Right cardiac atrium (tissue), 5 donors: Measurements from ENCODE around the gene PCNT. TPM values are rescaled to one million over a fixed set of nuclear protein-coding genes. Genes with fewer than 3 reads are reported as not detected.

Experiments used
- ATAC-seq, 2 donors: fragments of 200-7000 bp; cut with Tn5 transposase; one replicate each; pipeline versions ENCODE4 v1.8.0 to v1.9.1; 2020; ENCODE audit warnings: moderate library complexity in 2 of 2, mild to moderate bottlenecking in 1 of 2
- DNase-seq, 3 donors: peaks; one replicate each; pipeline ENCODE4 v3.0.0-alpha.2; 2020
- H3K27ac ChIP-seq: one replicate; pipeline ENCODE4 v1.5.1; 2013; ENCODE audit warnings: mild to moderate bottlenecking, low read length, control low read depth, moderate library complexity
- H3K27me3 ChIP-seq: one replicate; pipeline ENCODE4 v1.6.1; 2013; ENCODE audit not compliant: control insufficient read depth, insufficient read depth
- H3K4me1 ChIP-seq: one replicate; pipeline ENCODE4 v1.6.1; 2013; ENCODE audit warnings: low read length; ENCODE audit not compliant: control insufficient read depth, insufficient read depth
- H3K4me3 ChIP-seq: one replicate; pipeline ENCODE4 v1.5.1; 2013; ENCODE audit warnings: low read length, control low read depth
- H3K9me3 ChIP-seq: one replicate; pipeline ENCODE4 v1.6.1; 2013; ENCODE audit warnings: low read length; ENCODE audit not compliant: control insufficient read depth
- WGBS: extraction: QIAGEN DNeasy Blood & Tissue Kit; methylation state at CpG from one replicate; pipeline ENCODE4 v1.1.7; 2013; 5-methylcytosine and 5-hydroxymethylcytosine counted together
- intact Hi-C, 4 donors: fragments of 100-400 bp; cut with DNase I; formaldehyde crosslinking; loops; one replicate each; pipeline versions ENCODE4 v1.11.0 to v1.14.0; 2022 to 2023
- polyA plus RNA-seq: library from polyadenylated mRNA; stranded (reverse); fragments of 200-250 nt; gene quantifications from one replicate; pipeline ENCODE4 v1.2.3, GENCODE V29; 2013
- total RNA-seq, 4 donors: library from RNA; stranded (reverse); fragmentation: NEBNext Ultra II Directional; extraction: Animal tissue kit (Norgen Biotek cat#: 25700); gene quantifications; one replicate each; pipeline ENCODE4 v1.2.1, GENCODE V29; 2021
- donor health status: healthy with polysubstance abuse.
- donor health status: DM: no; HTN: yes; CAD: no.
- donor health status: DM: no; HTN: no; CAD: no.
- donor health status: DM: no; HTN: yes; CAD: no; lungs with severe emphysema.
- donor health status: DM: yes; HTN: yes; CAD: no.

Gene PCNT
- total and polyA plus RNA-seq, 5 donors = 20.8 to 29.6 (median 27.6) TPM

DNA sequence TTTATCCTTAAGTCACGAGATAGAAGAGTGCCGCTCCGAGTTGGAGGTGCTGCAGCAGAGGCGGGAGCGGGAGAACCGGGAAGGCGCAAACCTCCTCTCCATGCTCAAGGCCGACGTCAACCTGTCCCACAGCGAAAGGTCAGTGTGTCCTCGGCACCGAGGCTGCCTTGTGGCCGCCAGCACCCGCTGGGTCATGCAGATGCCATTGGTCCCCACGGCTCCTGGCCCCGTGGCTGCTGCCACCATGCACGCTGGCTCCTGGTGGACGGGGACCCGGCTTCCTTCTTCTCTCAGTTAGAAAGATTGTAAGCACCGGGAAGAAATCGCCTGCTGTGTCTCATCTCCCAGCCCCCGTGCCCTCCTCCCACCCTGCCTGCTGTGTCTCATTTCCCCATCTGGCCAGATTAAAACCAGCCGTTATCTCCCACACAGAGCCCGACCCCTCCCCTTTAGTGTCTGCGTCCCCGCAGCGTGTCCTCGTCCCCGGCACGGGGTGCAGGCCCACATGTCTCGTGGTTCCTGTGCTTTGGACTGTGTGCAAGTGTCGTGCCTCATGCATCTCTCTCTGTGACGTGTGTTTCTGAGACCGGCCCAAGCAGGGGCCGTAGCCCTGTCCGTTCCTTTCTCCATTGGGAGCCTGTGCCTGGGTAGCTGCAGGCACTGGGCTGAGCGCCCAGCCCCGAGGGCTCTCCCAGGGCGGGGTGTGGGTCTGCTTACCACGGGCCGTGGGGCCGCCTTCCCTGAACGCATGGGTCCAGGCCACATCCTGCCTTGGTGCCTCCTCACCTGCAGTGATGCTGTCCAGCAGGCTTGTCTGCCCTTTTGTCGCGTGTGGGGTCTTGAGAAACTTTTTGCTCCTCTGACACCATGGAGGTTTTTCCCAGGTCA, 62.1 kb downstream of the PCNT start:
- 84% methylated on average over 45 of the region's 45 CpGs for WGBS

DNA sequence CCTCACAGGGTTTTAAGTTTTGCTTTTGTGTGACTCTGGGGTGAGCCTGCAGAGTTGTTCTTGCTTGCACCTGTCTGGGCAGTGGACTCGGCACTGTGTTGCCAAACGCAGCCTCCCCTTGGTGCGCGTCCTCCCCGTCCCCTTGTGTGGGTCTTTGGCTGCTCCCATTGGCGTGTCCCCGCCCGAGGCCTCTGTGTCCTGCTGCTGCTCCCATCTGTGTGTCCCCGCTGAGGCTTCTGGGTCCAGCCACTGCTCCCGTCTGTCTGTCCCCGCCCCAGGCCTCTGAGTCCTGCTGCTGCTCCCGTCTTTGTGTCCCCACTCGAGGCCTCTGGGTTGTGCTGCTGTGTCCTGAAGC, 62.8 kb downstream of the PCNT start:
- 91% methylated on average over 13 of the region's 13 CpGs for WGBS
- intact Hi-C loops = no loop called here

More for the DNA sequence above, 62.1 kb downstream of the PCNT start:
- intact Hi-C loops = no loop called here
- H3K27me3 ChIP-seq = no peaks in the 10 kb centered on the region
- H3K9me3 ChIP-seq = no peaks in the 10 kb centered on the region
- no peak overlapping the region for H3K4me3 ChIP-seq
- no peak for DNase-seq
- H3K4me1 ChIP-seq = no peaks in the 10 kb centered on the region
- peak; percentile 24 to 30 for ATAC-seq
- H3K27ac ChIP-seq = no peak overlapping the region

GRCh38 chr21:46388206-46388880, 64.4 kb downstream of the PCNT start:
- DNase-seq (no peak), ATAC-seq (no peak)
- Histone ChIP-seq H3K27ac (no peak overlapping the region), H3K9me3 (no peaks in the 10 kb centered on the region), H3K27me3 (no peaks in the 10 kb centered on the region), H3K4me3 (no peak overlapping the region), H3K4me1 (no peaks in the 10 kb centered on the region)
- intact Hi-C loops = no loop called here
- 95% methylated on average over 33 of the region's 33 CpGs for WGBS

More for the DNA sequence above, 62.8 kb downstream of the PCNT start:
- Histone ChIP-seq H3K4me3 (no peak overlapping the region), H3K27me3 (no peaks in the 10 kb centered on the region), H3K4me1 (no peaks in the 10 kb centered on the region), H3K27ac (no peak overlapping the region), H3K9me3 (no peaks in the 10 kb centered on the region)
- DNase-seq = no peak
- ATAC-seq = peak in 1 of 2 donors; percentile 34

GRCh38 chr21:46388896-46389295, 64.9 kb downstream of the PCNT start:
- Histone ChIP-seq H3K27ac (no peak overlapping the region), H3K9me3 (no peaks in the 10 kb centered on the region), H3K4me3 (no peak overlapping the region), H3K27me3 (no peaks in the 10 kb centered on the region), H3K4me1 (no peaks in the 10 kb centered on the region)
- DNase-seq (no peak), ATAC-seq (no peak)
- intact Hi-C loops = no loop called here
- 93% methylated on average over 23 of the region's 23 CpGs for WGBS

GRCh38 chr21:46390603-46391545, 66.9 kb downstream of the PCNT start:
- H3K27me3 ChIP-seq = no peaks in the 10 kb centered on the region
- intact Hi-C loops = no loop called here
- no peak overlapping the region for H3K27ac ChIP-seq
- 94% methylated on average over 29 of the region's 29 CpGs for WGBS
- no peaks in the 10 kb centered on the region for H3K4me1 ChIP-seq
- no peak for ATAC-seq
- H3K9me3 ChIP-seq = no peaks in the 10 kb centered on the region
- H3K4me3 ChIP-seq = no peak overlapping the region
- no peak for DNase-seq

DNA sequence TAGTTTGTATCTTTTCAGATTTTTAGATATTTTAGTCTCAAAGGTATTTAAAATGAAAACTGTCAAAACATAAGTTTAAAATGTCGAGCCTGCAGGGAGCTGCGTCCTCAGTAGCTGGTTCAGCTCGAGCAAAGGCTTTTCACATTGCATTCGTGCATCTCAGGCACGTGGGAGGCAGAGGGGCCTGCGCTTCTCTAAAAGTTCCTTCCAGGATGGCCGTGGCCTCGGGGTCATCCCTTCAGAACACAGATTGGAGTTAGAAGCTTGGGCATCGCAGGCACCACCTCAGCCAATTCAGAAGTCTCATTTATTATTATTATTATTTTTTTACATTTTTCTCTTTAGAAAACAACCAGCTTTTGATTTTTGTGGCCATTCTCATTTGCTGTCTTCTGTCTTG, 67.8 kb downstream of the PCNT start:
- 85% methylated on average over 9 of the region's 9 CpGs for WGBS
- Histone ChIP-seq H3K27me3 (no peaks in the 10 kb centered on the region), H3K4me1 (no peaks in the 10 kb centered on the region), H3K27ac (no peak overlapping the region), H3K4me3 (no peak overlapping the region), H3K9me3 (no peaks in the 10 kb centered on the region)
- no peak for DNase-seq
- intact Hi-C loops = no loop called here
- no peak for ATAC-seq

DNA sequence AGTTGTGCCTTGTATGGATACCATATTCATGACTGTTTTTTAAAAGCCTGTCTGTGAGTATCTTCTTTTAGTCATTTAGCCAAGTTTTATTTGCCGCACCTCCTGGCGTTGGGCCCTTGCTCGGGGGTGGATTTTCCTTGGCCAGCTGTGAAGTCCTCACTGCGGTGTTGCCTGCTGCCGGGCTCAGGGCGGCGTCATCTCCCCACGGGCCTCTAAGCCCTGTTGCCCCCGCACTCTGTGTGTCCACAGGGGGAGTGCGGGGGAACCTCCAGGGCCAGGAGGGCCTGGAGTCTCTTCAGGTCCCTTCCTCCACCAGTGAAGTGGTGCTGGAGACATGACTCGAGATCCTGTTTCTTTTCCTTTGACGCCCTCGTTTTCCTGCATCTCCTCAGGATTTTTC, 69.0 kb downstream of the PCNT start:
- Histone ChIP-seq H3K4me1 (no peaks in the 10 kb centered on the region), H3K9me3 (no peaks in the 10 kb centered on the region), H3K4me3 (no peak overlapping the region), H3K27ac (peak overlapping the region; percentile 3), H3K27me3 (no peaks in the 10 kb centered on the region)
- ATAC-seq (peak; percentile 48 to 54), DNase-seq (peak in 2 of 3 donors; percentile 51 to 74)
- WGBS = 62% methylated on average over 13 of the region's 13 CpGs
- intact Hi-C loops = no loop called here

DNA sequence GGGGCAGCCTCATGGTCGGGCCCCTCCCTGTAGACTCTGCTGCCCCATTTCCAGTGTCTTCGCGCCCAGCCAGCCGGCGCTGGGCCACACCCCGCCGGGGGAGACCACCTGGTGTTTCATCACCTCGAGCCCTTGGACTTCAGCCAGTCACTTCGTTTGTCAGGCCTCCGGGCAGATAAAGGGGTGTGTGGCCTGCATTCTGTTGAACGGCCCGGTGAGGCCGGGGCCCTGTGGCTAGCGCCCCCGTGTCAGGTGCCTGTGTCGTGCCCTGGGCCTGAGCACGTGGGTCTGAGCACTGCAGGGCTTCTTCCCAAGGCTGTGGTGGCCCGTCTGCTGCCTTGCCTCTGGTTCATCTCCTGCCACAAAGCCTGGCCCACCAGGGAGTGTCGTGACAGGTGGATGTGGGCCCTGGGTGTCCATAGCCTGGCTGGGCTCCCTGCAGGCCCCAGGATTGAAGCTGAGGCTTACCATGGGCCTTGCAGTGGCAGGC, 69.5 kb downstream of the PCNT start:
- Histone ChIP-seq H3K27ac (no peak overlapping the region), H3K4me3 (no peak overlapping the region), H3K27me3 (no peaks in the 10 kb centered on the region), H3K4me1 (no peaks in the 10 kb centered on the region), H3K9me3 (no peaks in the 10 kb centered on the region)
- DNase-seq (no peak), ATAC-seq (peak; percentile 22 to 29)
- 72% methylated on average over 19 of the region's 19 CpGs for WGBS
- intact Hi-C loops = no loop called here

DNA sequence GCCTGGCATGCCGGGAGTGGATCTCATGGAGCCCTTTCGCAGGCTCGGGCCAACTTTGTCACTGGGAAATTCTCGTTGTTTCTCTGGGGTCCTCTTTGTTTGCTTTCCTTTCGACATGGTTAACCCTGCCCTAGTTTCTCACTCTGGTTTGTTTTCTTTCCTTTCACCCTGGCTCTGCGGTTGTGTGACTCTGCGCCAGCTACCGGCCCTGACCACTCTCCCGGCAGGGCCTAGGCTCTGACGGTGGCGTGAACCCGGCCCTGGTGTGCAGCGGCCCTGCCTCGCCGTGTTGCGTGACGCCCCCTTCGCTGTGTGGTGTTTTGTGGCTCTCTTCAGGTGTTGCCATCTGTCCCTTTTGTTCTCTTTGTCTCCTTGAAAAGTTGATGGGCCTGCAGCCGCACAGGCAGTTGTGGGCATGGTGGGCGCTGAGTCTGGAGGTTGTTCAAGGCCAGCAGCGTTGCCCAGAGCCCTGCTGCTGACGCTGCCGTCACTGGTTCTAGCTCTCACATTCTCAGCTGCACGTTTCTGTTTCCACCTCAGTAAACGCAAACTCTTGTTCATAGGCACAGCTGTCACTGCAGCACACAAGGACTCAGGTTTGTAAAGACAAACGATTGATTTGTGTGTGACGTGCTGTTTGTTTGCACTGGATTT, 70.1 kb downstream of the PCNT start:
- no peak overlapping the region for H3K27ac ChIP-seq
- intact Hi-C loops = no loop called here
- H3K4me3 ChIP-seq = no peak overlapping the region
- DNase-seq (no peak), ATAC-seq (no peak)
- H3K9me3 ChIP-seq = no peaks in the 10 kb centered on the region
- WGBS = 94% methylated on average over 27 of the region's 27 CpGs
- H3K27me3 ChIP-seq = no peaks in the 10 kb centered on the region
- no peaks in the 10 kb centered on the region for H3K4me1 ChIP-seq

DNA sequence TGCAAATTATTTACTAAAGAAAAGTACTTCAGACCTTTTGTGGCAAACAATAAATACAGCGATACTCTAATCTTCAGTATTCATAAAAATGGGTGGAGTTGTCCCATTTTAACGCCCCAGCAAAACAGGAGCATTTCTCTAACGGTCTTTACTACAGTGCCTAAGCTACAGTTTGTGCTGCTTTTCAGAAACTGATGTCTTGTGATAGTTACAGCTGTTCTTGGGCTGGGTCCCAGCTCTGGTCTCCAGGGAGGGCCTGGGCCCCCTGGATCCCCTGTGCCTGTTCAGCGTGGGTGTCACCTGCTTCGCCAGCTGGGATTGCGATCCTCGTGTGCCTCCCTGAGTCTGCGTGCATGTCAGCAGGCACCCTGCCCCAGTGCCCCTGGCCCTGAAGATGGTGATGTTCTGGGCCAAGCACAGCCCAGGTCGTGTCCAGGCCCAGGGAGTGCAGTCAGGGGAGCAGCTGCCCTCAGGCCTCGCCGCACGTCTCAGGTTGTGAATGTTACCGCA, 70.7 kb downstream of the PCNT start:
- DNase-seq = no peak
- WGBS = 85% methylated on average over 13 of the region's 13 CpGs
- Histone ChIP-seq H3K27ac (no peak overlapping the region), H3K9me3 (no peaks in the 10 kb centered on the region), H3K27me3 (no peaks in the 10 kb centered on the region), H3K4me1 (no peaks in the 10 kb centered on the region), H3K4me3 (no peak overlapping the region)
- intact Hi-C loops = no loop called here
- no peak for ATAC-seq
